NCI-H1048 (cell line): ENCODE results near the gene KRTAP4-4.
"Not testable (repeated sequence)": the region's sequence is repeated elsewhere in the genome, so short reads cannot be mapped to it uniquely, and the experiment has no call there.

ENCODE experiments used
- DNase-seq: peaks from one replicate; lab custom pipeline; 2025; lab: John Stamatoyannopoulos, UW

The KRTAP4-4 gene

DNA sequence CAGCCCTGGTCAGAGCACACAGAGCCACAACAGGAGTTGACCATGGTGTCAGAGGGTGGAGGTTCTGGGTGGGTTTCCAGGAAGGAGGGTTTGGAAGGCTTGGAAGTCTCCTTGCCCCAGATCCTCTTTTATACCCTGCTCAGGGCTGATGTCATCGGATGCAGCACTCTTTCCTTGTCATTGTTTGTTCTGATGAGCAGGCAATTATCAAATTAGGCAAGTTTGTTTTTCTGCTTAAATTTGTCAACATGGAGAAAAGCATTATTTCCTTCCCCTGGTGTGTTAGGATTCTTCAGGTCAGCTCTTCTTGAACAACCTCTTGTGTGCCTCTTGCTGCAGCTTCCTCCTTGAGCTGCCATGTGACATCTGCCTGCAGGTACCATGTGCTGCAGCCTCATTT lies at the start of gene KRTAP4-4:
KRTAP4-4 (minus strand) TSS at position 101 of the 400 bp plus-strand sequence; CDS start at position 44, 57 bp downstream.
- no peak for DNase-seq

DNA sequence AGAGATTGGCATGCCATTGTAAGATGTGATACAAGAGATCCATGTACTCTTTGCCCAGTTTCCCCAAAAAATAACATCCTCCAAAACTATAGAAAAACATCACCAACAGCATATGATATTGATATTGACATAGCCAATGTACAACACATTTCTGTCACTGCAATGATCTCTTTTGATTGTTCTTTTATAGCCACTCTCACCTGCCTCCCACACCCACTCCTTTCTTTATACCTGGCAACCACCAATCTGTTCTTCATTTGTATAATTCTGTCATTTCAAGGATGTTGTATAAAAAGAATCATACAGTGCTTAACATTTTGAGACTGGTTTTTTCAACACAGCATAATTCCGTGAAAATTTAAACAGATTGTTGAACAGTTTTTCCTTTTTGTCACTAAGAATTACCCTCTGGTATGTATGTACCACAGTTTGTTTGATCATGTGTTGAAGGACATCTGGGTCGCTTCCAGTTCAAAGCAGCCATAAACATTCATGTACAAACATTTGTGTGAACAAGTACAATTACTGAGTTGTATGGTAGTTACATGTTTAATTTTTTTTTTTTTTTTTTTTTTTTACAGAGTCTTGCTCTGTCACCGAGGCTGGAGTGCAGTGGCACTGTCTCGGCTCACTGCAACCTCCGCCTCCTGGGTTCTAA lies 39.0 kb upstream of the KRTAP4-4 start:
- DNase-seq, result no peak

DNA sequence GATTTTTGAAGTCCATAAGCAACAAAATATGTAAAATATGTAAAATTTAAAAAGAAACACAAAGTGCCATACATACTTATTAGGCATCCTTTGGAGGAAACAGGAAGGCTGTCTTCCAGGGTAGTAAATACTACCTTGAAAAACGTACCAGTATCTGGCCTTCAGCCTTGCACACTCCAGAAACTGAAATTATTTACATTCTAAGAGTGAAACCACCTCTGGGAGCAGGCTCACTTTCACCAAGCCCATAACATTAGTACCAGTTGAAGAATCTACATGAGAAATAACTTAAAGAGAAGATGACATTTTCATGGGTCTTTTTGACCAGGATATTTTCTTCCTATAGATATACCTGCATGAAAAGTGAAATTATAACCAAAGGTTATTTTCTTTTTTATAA lies 35.5 kb upstream of the KRTAP4-4 start:
- no peak for DNase-seq

DNA sequence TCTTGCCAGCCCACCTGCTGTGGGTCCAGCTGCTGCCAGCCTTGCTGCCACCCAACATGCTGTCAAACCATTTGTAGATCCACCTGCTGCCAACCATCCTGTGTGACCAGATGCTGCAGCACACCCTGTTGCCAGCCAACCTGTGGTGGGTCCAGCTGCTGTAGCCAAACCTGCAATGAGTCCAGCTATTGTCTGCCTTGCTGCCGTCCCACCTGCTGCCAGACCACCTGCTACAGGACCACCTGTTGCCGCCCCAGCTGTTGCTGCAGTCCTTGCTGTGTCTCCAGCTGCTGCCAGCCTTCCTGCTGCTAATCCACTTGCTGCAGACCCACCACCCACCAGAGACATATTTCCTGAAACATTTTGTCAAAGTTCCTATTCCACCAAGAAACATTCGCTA lies 29.8 kb upstream of the KRTAP4-4 start:
- DNase-seq, result no peak

DNA sequence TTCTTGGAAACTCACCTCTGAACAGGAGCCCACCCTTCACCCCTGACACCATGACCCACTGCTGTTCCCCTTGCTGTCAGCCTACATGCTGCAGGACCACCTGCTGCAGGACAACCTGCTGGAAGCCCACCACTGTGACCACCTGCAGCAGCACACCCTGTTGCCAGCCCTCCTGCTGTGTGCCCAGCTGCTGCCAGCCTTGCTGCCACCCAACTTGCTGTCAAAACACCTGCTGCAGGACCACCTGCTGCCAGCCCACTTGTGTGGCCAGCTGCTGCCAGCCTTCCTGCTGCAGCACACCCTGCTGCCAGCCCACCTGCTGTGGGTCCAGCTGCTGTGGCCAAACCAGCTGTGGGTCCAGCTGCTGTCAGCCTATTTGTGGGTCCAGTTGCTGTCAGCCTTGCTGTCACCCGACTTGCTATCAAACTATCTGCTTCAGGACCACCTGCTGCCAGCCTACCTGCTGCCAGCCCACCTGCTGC lies 29.3 kb upstream of the KRTAP4-4 start, which contains the start of gene KRTAP9-1:
KRTAP9-1 (plus strand) TSS at position 51 of the 482 bp plus-strand sequence; CDS start at position 51, 0 bp downstream.
- DNase-seq, result not testable (repeated sequence)

DNA sequence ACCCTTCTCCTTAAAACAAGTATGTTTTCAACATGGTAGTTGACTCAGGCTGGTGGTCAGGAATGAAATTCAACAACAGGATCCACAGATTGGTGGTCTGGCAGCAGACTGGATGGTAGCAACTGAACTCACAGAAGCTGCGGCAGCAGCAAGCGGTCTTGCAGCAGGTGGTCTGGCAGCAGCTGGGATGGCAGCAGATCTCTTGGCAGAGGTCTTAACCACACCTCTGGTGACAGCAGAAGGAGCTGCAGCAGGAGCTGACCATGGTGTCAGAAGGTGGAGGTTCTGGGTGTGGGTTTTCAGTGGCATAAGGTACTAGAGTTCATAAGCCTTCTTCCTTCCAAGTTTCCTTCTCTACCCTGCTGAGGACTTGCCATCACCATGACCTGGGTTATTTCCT lies 26.3 kb upstream of the KRTAP4-4 start:
- no peak for DNase-seq

DNA sequence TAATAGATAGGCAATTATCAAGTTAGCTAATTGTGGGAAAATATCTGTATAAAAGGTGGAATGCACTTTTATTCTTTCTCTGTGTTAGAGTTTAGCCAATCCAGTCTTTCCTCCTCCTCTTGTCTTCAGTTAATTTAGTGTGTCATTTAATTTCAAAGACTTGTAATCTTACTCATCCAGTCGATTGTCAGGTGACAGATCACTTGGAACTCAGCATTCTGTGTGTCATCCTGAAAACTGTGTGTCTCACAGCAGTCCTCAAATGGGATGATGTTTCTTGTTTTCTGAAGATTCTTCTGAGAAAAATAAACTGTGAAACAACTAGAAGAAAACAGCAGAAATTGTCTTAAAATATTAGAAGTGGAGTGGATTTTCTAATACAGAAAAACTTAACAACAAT lies 24.5 kb upstream of the KRTAP4-4 start:
- no peak for DNase-seq

DNA sequence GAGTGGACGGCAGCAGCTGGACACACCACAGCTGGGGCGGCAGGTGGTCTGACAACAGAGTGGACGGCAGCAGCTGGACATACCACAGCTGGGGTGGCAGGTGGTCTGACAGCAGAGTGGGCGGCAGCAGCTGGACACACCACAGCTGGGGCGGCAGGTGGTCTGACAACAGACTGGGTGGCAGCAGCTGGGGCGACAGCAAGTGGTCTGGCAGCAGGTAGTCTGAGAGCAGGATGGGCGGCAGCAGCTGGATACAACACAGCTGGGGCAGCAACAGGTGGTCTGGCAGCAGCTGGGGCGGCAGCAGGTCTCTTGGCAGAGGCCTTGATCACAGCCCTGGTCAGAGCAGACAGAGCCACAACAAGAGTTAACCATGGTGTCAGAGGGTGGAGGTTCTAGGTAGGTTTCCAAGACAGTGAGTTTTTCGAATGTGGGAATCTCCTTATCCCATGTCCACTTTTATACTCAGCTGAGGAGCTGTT lies 24.0 kb upstream of the KRTAP4-4 start, which contains the start of gene KRTAP4-1:
KRTAP4-1 (minus strand) TSS at position 432 of the 482 bp plus-strand sequence; CDS start at position 375, 57 bp downstream.
- DNase-seq, result no peak

DNA sequence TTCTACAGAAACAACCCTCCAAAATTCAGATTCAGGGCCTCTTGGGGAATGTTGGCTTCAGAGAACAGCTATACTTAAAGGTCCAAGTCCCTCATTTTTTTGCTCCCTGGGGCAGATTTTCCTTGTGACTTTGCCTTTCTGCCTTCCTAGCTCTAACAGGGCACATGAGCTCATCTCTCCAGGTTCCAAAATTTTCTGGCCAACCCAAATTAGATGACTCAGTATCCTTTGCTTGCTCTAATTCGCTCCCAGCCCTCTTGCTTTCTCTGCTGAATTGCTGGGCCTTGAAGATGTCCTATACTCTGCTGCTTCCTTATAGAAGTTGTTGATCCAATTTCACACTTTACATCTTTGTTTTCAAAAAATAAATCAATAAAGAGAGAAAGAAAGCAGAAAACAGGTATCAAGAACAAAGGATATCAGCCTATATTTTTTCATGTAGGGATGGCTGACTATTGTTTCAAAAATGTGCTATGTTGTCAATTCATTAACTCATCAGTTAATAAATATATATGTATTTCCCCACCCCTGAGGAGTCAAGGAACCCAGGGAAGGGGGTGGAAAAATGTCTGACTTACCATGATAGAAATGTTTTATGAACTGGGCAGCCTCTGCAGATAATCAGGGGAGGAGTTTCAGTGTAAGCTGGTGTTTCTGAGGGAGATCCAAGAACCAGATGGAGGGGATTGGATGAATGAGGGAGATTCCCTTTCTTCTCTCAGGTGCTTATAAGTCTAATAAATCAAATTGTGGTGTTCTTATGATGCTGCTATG lies 18.5 kb upstream of the KRTAP4-4 start:
- DNase-seq, result no peak

DNA sequence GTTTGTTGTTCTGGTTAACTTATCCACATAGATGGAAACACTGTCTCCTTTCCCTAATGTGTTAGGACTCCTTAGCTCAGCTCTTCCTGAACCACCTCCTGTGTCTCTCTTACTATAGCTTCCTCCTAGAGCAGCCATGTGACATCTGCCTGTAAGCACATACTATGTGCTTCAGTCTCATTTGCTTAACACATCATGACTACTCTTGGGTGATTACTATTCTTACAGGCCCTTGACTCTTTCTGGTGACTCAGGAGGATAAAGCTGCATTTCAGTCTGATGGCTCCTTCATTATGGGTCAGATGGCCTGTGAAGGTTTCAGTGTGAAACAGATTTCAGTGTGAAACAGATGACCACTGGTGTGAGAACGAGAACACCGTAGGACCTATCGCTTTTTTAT lies 17.8 kb upstream of the KRTAP4-4 start:
- DNase-seq, result no peak

DNA sequence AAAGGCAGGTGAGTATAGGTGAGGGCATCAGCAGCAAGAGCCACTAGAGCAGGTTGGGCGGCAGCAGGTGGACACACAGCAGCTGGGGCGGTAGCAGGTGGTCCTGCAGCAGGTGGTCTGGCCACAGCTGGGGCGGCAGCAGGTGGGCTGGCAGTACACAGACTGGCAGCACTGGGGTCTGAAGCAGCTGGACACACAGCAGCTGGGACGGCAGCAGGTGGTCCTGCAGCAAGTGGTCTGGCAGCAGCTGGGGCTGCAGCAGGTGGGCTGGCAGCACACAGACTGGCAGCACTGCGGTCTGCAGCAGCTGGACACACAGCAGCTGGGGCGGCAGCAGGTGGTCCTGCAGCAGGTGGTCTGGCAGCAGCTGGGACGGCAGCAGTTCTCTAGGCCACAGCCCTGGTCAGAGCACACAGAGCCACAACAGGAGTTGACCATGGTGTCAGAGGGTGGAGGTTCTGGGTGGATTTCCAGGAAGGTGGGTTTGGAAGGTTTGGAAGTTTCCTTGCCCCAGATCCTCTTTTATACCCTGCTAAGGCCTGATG lies 17.3 kb upstream of the KRTAP4-4 start, which contains the start of gene KRTAP4-2:
KRTAP4-2 (minus strand) TSS at position 495 of the 545 bp plus-strand sequence; CDS start at position 438, 57 bp downstream.
- DNase-seq, result no peak

DNA sequence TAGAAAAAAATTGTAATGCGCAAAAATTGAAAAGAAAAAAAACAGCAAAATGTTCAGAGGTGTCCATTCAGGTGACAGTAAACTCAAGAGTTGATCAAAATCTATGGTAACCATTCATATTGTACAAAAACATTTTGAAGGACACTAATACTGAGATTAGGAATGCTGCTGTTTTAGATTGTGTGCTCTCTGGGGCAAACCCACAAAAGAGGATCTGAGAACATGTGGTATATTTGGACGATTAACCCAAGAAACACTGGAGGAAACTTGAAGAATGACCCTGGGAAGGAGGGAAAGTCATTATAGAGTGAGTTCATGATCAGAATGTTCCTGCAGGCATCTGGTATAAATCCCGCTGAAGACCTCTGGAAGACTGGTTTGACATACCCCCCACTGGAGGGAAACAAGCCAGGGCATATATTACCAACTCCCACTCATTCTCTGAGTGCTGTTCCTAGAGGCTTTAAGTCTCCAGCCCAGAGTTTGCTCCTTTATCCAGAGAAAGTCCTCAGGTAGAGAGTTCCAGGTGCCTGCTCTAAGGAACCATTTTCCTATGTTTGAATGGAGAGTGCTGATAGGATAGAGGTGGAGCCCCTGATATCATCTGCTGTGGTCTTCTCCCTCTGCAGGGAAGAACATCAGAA lies 16.3 kb upstream of the KRTAP4-4 start:
- no peak for DNase-seq

DNA sequence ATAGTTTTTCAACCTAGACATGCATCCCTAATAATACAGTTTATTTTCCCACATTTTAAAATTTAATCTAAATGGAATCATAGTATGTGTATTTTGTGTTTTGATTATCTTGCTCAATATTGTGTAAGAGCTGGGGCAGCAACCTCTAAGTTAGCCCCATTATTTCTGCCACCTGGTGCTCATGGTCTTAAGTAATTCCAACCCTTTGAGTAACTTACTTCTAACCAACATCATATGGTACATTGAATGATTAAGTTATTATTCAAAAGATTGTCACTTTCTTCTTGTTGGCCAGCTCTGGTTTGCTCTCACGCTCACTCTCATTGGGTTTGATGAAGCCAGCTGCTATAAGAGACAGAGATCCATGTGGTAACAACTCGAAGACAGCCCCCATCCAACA lies 11.3 kb upstream of the KRTAP4-4 start:
- DNase-seq, result no peak

DNA sequence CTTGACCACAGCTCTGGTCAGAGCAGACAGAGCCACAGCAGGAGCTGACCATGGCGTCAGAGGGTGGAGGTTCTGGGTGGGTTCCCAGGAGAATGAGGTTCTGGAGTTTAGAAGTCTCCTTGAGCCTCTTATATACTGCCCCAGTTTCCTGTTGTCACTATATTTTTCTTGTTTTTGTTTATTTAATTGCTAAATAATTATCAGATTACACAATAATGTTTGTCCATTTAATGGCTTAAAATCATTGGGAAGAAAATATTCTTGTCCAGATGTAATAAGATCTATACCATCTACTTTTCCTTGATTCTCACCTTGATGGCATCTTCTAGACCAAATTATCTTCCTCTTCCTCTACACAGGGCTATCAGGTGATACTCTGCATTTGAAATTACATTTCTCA lies 7.6 kb upstream of the KRTAP4-4 start, which contains the start of gene KRTAP4-3:
KRTAP4-3 (minus strand) TSS at position 101 of the 400 bp plus-strand sequence; CDS start at position 52, 49 bp downstream.
- no peak for DNase-seq

DNA sequence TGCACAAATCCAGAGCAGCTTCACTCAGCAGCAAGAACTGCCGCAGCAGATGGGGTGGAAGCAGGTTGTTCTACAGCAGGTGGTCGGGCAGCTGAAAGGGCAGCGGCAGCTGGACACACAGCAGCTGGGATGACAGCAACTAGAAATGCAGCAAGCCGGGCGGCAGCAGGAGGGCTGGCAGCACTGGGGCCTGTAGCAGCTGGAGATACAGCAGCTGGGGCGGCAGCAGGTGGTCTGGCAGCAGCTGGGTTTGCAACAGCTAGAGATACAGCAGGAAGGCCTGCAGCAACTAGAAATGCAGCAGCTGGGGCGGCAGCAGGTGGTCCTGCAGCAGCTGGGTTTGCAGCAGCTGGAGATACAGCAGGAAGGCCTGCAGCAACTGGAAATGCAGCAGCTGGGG lies 7.0 kb upstream of the KRTAP4-4 start:
- no peak for DNase-seq

DNA sequence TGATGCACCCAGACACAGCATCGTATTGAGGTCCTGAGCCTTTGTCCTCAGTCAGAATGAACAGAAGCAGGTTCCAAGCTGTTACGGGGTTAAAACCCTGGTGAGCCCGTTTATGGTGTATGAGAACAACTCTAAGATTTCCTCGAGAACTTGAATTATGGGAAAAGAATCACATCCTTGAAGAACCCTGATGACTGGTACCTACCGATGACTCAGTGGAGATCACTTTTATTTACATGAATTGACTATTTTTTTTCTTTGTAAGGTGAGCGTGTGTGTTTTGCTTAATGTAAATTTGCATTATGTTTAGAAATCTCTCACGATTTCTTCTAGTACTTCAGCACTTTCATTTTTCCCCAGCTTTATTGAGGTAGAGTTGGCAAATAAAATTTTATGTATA lies 3.3 kb upstream of the KRTAP4-4 start:
- DNase-seq, result no peak

DNA sequence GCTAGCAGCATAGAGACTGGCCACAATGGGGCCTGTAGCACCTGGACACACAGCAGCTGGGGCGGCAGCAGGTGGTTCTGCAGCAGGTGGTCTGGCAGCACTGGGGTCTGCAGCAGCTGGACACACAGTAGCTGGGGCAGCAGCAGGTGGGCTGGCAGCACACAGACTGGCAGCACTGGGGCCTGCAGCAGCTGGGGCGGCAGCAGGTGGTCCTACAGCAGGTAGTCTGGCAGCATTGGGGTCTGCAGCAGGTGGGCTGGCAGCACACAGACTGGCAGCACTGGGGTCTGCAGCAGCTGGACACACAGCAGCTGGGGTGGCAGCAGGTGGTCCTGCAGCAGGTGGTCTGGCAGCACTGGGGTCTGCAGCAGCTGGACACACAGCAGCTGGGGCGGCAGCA lies 358 bp downstream of the KRTAP4-4 start:
- DNase-seq, result not testable (repeated sequence)

DNA sequence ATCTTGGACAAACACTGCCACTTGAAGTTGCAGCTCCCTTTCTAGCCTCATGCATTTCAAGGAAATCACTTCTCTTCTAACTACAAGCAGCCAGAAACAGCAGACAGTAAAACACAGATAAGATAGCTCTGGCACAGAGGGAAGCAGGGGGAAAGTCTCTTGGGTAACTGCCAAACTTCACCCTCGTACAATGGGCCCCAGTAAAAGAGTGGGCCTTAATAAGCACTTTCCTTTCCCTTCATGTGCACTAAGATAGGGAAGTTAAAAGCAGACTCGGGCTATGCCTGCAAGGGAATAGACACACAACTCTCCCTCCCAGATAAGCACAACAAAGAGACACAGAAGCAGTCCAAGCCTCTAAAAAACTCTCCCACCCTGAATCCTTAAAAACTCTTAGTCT lies 6.7 kb downstream of the KRTAP4-4 start:
- DNase-seq, result no peak

DNA sequence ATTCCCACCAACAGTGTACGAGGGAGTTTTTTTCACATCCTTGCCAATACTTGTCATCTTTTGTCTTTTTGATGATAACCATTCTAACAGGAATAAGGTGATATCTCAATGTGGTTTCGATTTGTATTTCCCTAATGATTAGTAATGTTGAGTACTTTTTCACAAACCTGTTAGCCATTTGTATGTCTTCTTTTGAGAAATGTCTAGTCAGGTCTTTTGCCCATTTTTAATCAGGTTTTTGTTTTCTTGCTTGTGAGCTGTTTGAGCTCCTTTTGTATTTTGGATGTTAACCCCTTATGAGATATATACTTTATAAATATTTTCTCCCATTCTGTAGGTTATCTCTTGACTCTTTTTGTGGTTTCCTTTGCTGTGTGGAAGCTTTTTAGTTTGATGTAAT lies 9.0 kb downstream of the KRTAP4-4 start:
- DNase-seq, result no peak

DNA sequence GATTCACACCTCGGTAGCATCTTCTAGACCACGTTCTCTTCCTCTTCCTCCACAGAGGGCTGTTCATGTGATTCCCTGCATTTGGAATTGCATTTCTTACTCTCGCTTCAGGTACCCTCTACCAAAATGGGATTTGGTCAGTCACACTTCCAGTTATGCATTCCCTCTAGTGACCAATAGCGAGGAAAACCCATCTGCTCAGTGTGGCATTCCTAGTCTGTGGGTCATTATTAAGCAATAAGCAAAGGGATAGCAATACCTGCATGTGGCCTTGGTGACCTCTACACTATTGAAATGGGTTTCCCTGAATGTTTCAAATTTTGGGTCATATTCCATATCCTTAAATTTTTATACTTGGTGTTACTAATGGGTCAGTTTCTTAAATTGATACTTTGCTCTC lies 10.5 kb downstream of the KRTAP4-4 start:
- no peak for DNase-seq

DNA sequence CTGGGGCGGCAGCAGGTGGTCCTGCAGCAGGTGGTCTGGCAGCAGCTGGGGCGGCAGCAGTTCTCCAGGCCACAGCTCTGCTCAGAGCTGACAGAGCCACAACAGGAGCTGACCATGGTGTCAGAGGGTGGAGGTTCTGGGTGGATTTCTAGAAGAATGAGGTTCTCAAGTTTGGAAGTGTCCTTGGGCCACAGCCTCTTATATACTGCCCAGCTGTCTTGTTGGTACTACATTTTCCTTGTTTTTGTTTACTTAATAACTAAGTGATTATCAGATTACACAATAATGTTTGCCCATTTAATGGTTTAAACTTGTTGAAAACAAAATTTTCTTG lies 10.9 kb downstream of the KRTAP4-4 start, which contains the start of gene KRTAP4-5:
KRTAP4-5 (minus strand) TSS at position 174 of the 334 bp plus-strand sequence; CDS start at position 116, 58 bp downstream.
- DNase-seq, result no peak
